RCC 7860 (cell line): ENCODE results near the gene RFPL3.

Experiments
- DNase-seq: peaks from one replicate; pipeline ENCODE4 v3.0.0-alpha.2; 2015; ENCODE audit warnings: low spot score
- FAIRE-seq: peaks from 2 replicates; lab custom pipeline; 2012; peaks lifted over from hg19 to GRCh38; lab: Jason Lieb, UNC

The RFPL3 gene

GRCh38 chr22:32410459-32410858 is 52.8 kb downstream of the RFPL3 start:
- FAIRE-seq (no peak), DNase-seq (no peak)
